Measurements from ENCODE around the gene RGS3.
A peak's percentile ranks its signal among the peaks of the same experiment; 100 is the strongest.

Gene RGS3

GRCh38 chr9:113593682-113594281 lies 130.3 kb downstream of the RGS3 start:
- peak; percentile 71 for DNase-seq (ENCODE audit: extremely low spot score)
- CTCF ChIA-PET, result interaction anchor here (1.2 to 16.7 kb wide), 9 partner anchors 9 to 319 kb away, joined by 3 to 422 read pairs (median 7); no protein-coding TSS in a partner anchor
- TF ChIP-seq CTCF (IDR thresholded peaks at IDR 0.05; ENCODE audit: control extremely low read depth, extremely low read depth, low read depth, missing control alignments), result no peak
- POLR2A ChIA-PET, result interaction anchor here (0.6 to 2.2 kb wide), 2 partner anchors 9 to 77 kb away, joined by 4 to 6 read pairs; no protein-coding TSS in a partner anchor

GRCh38 chr9:113594484-113595299 lies 131.2 kb downstream of the RGS3 start:
- DNase-seq (ENCODE audit: extremely low spot score), result no peak
- TF ChIP-seq CTCF (IDR thresholded peaks at IDR 0.05; ENCODE audit: control extremely low read depth, extremely low read depth, low read depth, missing control alignments), result no peak
- CTCF ChIA-PET, result interaction anchor here (0.8 to 16.7 kb wide), 6 partner anchors 9 to 320 kb away, joined by 3 to 422 read pairs (median 4); partner anchors contain the start of gene ALAD
- POLR2A ChIA-PET, result interaction anchor here (2.2 kb wide), 1 partner anchor 8 kb away, joined by 4 read pairs; no protein-coding TSS in a partner anchor

GRCh38 chr9:113596616-113597320 lies 133.2 kb downstream of the RGS3 start:
- no peak for TF ChIP-seq CTCF (IDR thresholded peaks at IDR 0.05; ENCODE audit: control extremely low read depth, extremely low read depth, low read depth, missing control alignments)
- DNase-seq (ENCODE audit: extremely low spot score), result no peak
- POLR2A ChIA-PET, result no interaction called here
- CTCF ChIA-PET, result interaction anchor here (2.0 to 16.7 kb wide), 2 partner anchors 8 to 60 kb away, joined by 7 to 422 read pairs; no protein-coding TSS in a partner anchor

- POLR2A ChIA-PET, result no interaction called here
- CTCF ChIA-PET, result interaction anchor here (0.9 to 16.7 kb wide), 3 partner anchors 9 to 60 kb away, joined by 3 to 422 read pairs (median 7); no protein-coding TSS in a partner anchor
- TF ChIP-seq CTCF (IDR thresholded peaks at IDR 0.05; ENCODE audit: control extremely low read depth, extremely low read depth, low read depth, missing control alignments), result no peak
- DNase-seq (ENCODE audit: extremely low spot score), result no peak
These were observed 134.1 kb downstream of the RGS3 start for GRCh38 chr9:113597390-113598241.

- TF ChIP-seq CTCF (IDR thresholded peaks at IDR 0.05; ENCODE audit: control extremely low read depth, extremely low read depth, low read depth, missing control alignments), result no peak
- DNase-seq (ENCODE audit: extremely low spot score), result no peak
- CTCF ChIA-PET, result interaction anchor here (0.9 to 6.9 kb wide), 3 partner anchors 10 to 60 kb away, joined by 3 to 42 read pairs (median 7); no protein-coding TSS in a partner anchor
- POLR2A ChIA-PET, result interaction anchor here (0.7 kb wide), 1 partner anchor 9 kb away, joined by 3 read pairs; no protein-coding TSS in a partner anchor
These were observed 134.9 kb downstream of the RGS3 start for GRCh38 chr9:113598451-113598850.

All from GM10248 (cell line).